Measurements from ENCODE around the gene RAB40B. TPM values are rescaled to one million over a fixed set of nuclear protein-coding genes. Genes with fewer than 3 reads are reported as not detected.
A peak's percentile ranks its signal among the peaks of the same experiment; 100 is the strongest.

RAB40B gene
- total and polyA plus RNA-seq, 4 experiments from 2014 or later = 2.6 to 5.8 (median 4.5) TPM

DNA sequence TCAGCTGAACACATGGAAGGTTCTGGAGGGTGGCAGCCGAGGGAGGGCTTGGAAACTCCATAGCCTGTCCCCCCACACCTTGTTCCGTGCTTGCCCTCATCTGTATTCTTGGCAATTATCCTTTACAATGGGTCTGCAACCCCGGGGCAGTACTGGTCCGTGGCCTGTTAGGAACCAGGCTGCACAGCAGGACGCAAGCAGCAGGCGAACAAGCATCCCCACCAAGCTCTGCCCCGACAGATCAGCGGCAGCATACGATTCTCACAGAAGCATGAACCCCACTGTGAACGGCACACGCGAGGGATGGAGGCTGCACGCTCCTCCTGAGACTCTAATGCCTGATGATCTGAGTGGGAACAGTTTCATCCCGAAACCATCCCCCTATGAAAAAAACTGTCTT is 56.5 kb downstream of the RAB40B start:
- peaks cover 40 to 54% of the 10 kb centered on the region in 2 donors for H3K36me3 Mint-ChIP-seq

DNA sequence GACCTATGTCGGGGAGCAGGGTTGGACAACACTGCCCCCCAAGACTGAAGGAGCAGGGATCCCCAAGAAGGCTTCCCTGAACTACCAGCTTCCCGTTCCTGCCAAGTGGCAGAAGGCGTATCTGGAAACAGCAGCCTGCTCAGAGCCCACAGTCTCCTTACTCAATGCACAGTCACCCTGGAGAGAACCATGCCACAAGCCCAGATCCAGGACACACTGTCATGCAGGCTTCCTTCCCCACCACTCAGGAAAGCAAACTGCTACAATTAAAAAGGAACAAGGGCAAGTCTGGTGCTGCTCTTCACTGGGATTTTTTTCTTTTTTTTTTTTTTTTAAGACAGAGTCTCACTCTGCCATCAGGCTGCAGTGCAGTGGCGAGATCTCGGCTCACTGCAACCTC is 58.5 kb downstream of the RAB40B start:
- POLR2A ChIA-PET (ENCODE audit: partially characterized antibody) = no interaction called here
- no peak for DNase-seq
- peaks cover 0 to 7% (median 0%) of the 10 kb centered on the region in 8 donors for H3K9me3 Mint-ChIP-seq
- peaks cover 50 to 57% of the 10 kb centered on the region in 2 donors for H3K36me3 Mint-ChIP-seq
- Histone ChIP-seq H3K27ac (ENCODE audit: low read depth, low read length) (no peak overlapping the region), H3K36me3 (ENCODE audit: insufficient read depth, low read length) (peaks cover 46% of the 10 kb centered on the region), H3K4me1 (ENCODE audit: insufficient read depth, low read length) (peaks cover 12% of the 10 kb centered on the region), H3K4me3 (ENCODE audit: low read length in 2 of 2) (no peak overlapping the region), H3K9me3 (ENCODE audit: control insufficient read depth in 1 of 2, low read length in 2 of 2) (no peaks in the 10 kb centered on the region), H3K27me3 (ENCODE audit: insufficient read depth, low read length) (no peaks in the 10 kb centered on the region)
- intact Hi-C loops (cut with micrococcal nuclease) = no loop called here
- no peaks in the 10 kb centered on the region for H3K27me3 Mint-ChIP-seq
- H3K27ac Mint-ChIP-seq = no peak overlapping the region
- CTCF ChIA-PET (ENCODE audit: partially characterized antibody) = no interaction called here
- H3K4me1 Mint-ChIP-seq = peaks cover 20 to 57% (median 33%) of the 10 kb centered on the region in 4 donors
- H3K4me3 Mint-ChIP-seq = no peak overlapping the region

More for the DNA sequence above, 56.5 kb downstream of the RAB40B start:
- no peak overlapping the region for H3K27ac ChIP-seq (ENCODE audit: low read depth, low read length)
- no peaks in the 10 kb centered on the region for H3K27me3 ChIP-seq (ENCODE audit: insufficient read depth, low read length)
- Mint-ChIP-seq H3K9me3 (peaks cover 0 to 6% (median 0%) of the 10 kb centered on the region in 8 donors), H3K27me3 (no peaks in the 10 kb centered on the region), H3K27ac (peak overlapping the region in 1 of 7 donors; percentile 8), H3K4me1 (peaks cover 29 to 66% (median 44%) of the 10 kb centered on the region in 4 donors), H3K4me3 (no peak overlapping the region)
- H3K36me3 ChIP-seq (ENCODE audit: insufficient read depth, low read length) = peaks cover 46% of the 10 kb centered on the region
- ChIA-PET POLR2A (ENCODE audit: partially characterized antibody) (no interaction called here), CTCF (ENCODE audit: partially characterized antibody) (no interaction called here)
- DNase-seq = no peak
- H3K4me1 ChIP-seq (ENCODE audit: insufficient read depth, low read length) = peaks cover 31% of the 10 kb centered on the region
- H3K4me3 ChIP-seq (ENCODE audit: low read length in 2 of 2) = no peak overlapping the region
- H3K9me3 ChIP-seq (ENCODE audit: control insufficient read depth in 1 of 2, low read length in 2 of 2) = no peaks in the 10 kb centered on the region
- intact Hi-C loops (cut with micrococcal nuclease) = no loop called here

DNA sequence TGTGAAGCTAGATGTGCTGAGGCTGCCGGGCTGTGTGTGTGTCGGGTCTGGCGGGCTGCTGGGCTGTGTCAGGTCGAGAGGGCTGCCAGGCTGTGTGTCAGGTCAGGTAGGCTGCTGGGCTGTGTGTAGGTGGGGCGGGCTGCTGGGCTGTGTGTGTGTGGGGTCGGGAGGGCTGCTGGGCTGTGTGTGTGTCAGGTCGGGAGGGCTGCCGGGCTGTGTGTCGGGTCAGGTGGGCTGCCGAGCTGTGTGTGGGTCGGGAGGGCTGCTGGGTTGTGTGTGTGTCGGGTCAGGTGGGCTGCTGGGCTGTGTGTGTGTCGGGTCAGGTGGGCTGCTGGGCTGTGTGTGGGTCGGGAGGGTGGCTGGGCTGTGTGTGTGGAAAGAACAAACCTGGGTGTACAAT is 58.9 kb downstream of the RAB40B start:
- H3K27me3 Mint-ChIP-seq = no peaks in the 10 kb centered on the region
- Histone ChIP-seq H3K4me3 (ENCODE audit: low read length in 2 of 2) (no peak overlapping the region), H3K36me3 (ENCODE audit: insufficient read depth, low read length) (peaks cover 49% of the 10 kb centered on the region), H3K4me1 (ENCODE audit: insufficient read depth, low read length) (peaks cover 12% of the 10 kb centered on the region), H3K27me3 (ENCODE audit: insufficient read depth, low read length) (no peaks in the 10 kb centered on the region), H3K9me3 (ENCODE audit: control insufficient read depth in 1 of 2, low read length in 2 of 2) (no peaks in the 10 kb centered on the region), H3K27ac (ENCODE audit: low read depth, low read length) (no peak overlapping the region)
- H3K36me3 Mint-ChIP-seq = peaks cover 50 to 60% of the 10 kb centered on the region in 2 donors
- peak overlapping the region in 1 of 8 donors; percentile 46 for H3K4me3 Mint-ChIP-seq
- CTCF ChIA-PET (ENCODE audit: partially characterized antibody) = no interaction called here
- peaks cover 22 to 58% (median 35%) of the 10 kb centered on the region in 4 donors for H3K4me1 Mint-ChIP-seq
- intact Hi-C loops (cut with micrococcal nuclease) = no loop called here
- H3K27ac Mint-ChIP-seq = no peak overlapping the region
- peaks cover 0 to 7% (median 0%) of the 10 kb centered on the region in 8 donors for H3K9me3 Mint-ChIP-seq
- POLR2A ChIA-PET (ENCODE audit: partially characterized antibody) = no interaction called here
- DNase-seq = no peak

DNA sequence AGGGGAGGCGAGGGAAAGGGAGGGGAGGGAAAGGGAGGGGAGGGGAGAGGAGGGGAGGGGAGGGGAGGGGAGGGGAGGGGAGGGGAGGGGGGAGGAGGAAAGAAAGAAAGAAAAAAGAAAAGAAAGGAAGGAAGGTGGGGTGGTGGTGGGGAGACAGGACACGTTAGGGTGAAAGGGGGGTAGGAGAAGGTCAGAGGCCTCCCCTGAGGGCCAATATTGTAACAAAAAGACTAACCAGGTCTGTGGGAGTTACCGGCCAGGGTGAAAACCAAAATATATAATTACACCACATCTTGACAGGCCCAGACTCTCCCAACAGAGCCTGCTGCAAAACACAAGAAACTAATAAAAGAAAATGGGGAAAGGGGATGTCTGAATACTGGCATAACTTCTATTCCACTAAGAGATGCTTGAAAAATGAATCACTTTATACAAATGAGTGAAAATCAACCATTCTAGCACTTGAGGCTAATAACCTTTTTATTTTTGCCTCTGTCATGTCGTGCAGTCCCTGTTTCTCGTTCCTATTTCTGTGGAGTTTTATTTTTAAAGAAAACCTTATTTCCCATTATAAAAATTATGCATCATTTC is 60.2 kb downstream of the RAB40B start:
- Mint-ChIP-seq H3K27ac (no peak overlapping the region), H3K4me3 (no peak overlapping the region), H3K4me1 (peaks cover 22 to 55% (median 32%) of the 10 kb centered on the region in 4 donors), H3K9me3 (peaks cover 0 to 7% (median 0%) of the 10 kb centered on the region in 8 donors), H3K36me3 (peaks cover 46 to 59% of the 10 kb centered on the region in 2 donors), H3K27me3 (no peaks in the 10 kb centered on the region)
- peaks cover 39% of the 10 kb centered on the region for H3K36me3 ChIP-seq (ENCODE audit: insufficient read depth, low read length)
- H3K27ac ChIP-seq (ENCODE audit: low read depth, low read length) = no peak overlapping the region
- intact Hi-C loops (cut with micrococcal nuclease) = no loop called here
- ChIA-PET POLR2A (ENCODE audit: partially characterized antibody) (no interaction called here), CTCF (ENCODE audit: partially characterized antibody) (no interaction called here)
- no peak overlapping the region for H3K4me3 ChIP-seq (ENCODE audit: low read length in 2 of 2)
- peaks cover 12% of the 10 kb centered on the region for H3K4me1 ChIP-seq (ENCODE audit: insufficient read depth, low read length)
- DNase-seq = no peak
- H3K9me3 ChIP-seq (ENCODE audit: control insufficient read depth in 1 of 2, low read length in 2 of 2) = no peaks in the 10 kb centered on the region
- no peaks in the 10 kb centered on the region for H3K27me3 ChIP-seq (ENCODE audit: insufficient read depth, low read length)

DNA sequence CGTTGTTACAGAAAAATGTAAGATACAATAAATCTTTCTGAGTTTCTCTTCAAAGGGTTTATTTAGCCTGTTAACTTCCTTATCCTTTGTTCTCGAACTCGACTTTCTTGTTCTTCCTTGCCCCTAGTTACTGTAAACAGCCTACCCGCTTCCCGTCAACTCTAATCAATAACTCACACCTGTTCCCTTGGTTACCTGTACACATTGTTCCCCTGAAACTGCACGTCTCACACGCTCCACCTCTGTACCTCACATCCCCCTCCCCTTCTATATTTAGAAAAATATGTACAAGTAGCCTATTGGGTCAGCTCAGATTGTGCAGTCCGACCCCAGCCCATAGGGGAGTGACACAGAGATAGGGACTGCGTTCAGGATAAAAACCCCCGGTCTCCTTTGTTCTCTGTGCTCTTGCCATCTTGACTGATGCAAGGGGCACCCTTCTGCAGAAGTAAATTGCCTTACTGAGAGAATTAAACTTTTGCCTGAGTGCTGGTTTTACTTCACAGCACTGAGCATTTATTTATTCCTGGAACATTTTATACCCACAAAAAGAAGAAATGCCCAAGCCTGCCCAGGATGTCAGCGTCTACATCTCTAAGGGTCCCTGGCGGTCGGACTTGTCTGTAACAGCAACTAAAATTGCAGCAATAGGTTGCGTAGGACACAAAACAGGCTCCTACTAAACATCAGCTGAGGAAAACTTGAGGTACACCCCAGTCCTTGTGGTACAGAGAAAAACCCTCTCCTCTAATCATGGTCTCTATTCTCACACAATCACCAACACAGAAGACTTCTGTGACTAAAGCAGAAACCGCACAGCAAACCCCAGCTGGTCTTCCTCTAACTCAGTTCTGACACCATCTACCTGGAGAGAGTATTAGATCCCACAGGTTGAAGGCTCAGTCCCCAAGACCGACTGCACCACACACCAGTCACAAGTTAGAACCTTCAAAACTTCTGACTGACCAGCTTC is 61.6 kb downstream of the RAB40B start:
- H3K36me3 ChIP-seq (ENCODE audit: insufficient read depth, low read length) = peaks cover 27% of the 10 kb centered on the region
- intact Hi-C loops (cut with micrococcal nuclease) = no loop called here
- no peak overlapping the region for H3K4me3 Mint-ChIP-seq
- no peaks in the 10 kb centered on the region for H3K9me3 ChIP-seq (ENCODE audit: control insufficient read depth in 1 of 2, low read length in 2 of 2)
- H3K27me3 Mint-ChIP-seq = no peaks in the 10 kb centered on the region
- H3K27ac ChIP-seq (ENCODE audit: low read depth, low read length) = no peak overlapping the region
- H3K27me3 ChIP-seq (ENCODE audit: insufficient read depth, low read length) = no peaks in the 10 kb centered on the region
- H3K36me3 Mint-ChIP-seq = peaks cover 43 to 55% of the 10 kb centered on the region in 2 donors
- peaks cover 0 to 7% (median 0%) of the 10 kb centered on the region in 8 donors for H3K9me3 Mint-ChIP-seq
- H3K27ac Mint-ChIP-seq = peak overlapping the region in 6 of 7 donors; percentile 1 to 59 (median 26)
- POLR2A ChIA-PET (ENCODE audit: partially characterized antibody) = no interaction called here
- DNase-seq = peak in 1 of 5 donors; percentile 27
- no peak overlapping the region for H3K4me3 ChIP-seq (ENCODE audit: low read length in 2 of 2)
- peaks cover 21 to 45% (median 29%) of the 10 kb centered on the region in 4 donors for H3K4me1 Mint-ChIP-seq
- peaks cover 12% of the 10 kb centered on the region for H3K4me1 ChIP-seq (ENCODE audit: insufficient read depth, low read length)
- CTCF ChIA-PET (ENCODE audit: partially characterized antibody) = no interaction called here

- Mint-ChIP-seq H3K36me3 (peaks cover 37 to 54% of the 10 kb centered on the region in 2 donors), H3K27ac (peak overlapping the region in 2 of 7 donors; percentile 4 to 32), H3K4me3 (no peak overlapping the region), H3K9me3 (peaks cover 0 to 7% (median 0%) of the 10 kb centered on the region in 8 donors), H3K4me1 (peaks cover 9 to 30% (median 20%) of the 10 kb centered on the region in 4 donors), H3K27me3 (no peaks in the 10 kb centered on the region)
- Histone ChIP-seq H3K4me3 (ENCODE audit: low read length in 2 of 2) (no peak overlapping the region), H3K27ac (ENCODE audit: low read depth, low read length) (no peak overlapping the region), H3K27me3 (ENCODE audit: insufficient read depth, low read length) (no peaks in the 10 kb centered on the region), H3K9me3 (ENCODE audit: control insufficient read depth in 1 of 2, low read length in 2 of 2) (no peaks in the 10 kb centered on the region), H3K36me3 (ENCODE audit: insufficient read depth, low read length) (peaks cover 25% of the 10 kb centered on the region), H3K4me1 (ENCODE audit: insufficient read depth, low read length) (no peaks in the 10 kb centered on the region)
- CTCF ChIA-PET (ENCODE audit: partially characterized antibody) = interaction anchor here (0.6 to 0.8 kb wide), 2 partner anchors 14 to 210 kb away, joined by 3 to 4 read pairs; no protein-coding TSS in a partner anchor
- intact Hi-C loops (cut with micrococcal nuclease) = no loop called here
- POLR2A ChIA-PET (ENCODE audit: partially characterized antibody) = no interaction called here
- DNase-seq = no peak
These were observed 65.2 kb downstream of the RAB40B start for GRCh38 chr17:82633343-82633742.

- intact Hi-C loops (cut with micrococcal nuclease) = no loop called here
- H3K9me3 Mint-ChIP-seq = peaks cover 0 to 6% (median 0%) of the 10 kb centered on the region in 8 donors
- no peak overlapping the region for H3K4me3 ChIP-seq (ENCODE audit: low read length in 2 of 2)
- H3K36me3 ChIP-seq (ENCODE audit: insufficient read depth, low read length) = peaks cover 32% of the 10 kb centered on the region
- no peak for DNase-seq
- H3K27ac Mint-ChIP-seq = peak overlapping the region in 2 of 7 donors; percentile 6 to 60
- no peaks in the 10 kb centered on the region for H3K27me3 Mint-ChIP-seq
- no peak overlapping the region for H3K27ac ChIP-seq (ENCODE audit: low read depth, low read length)
- H3K27me3 ChIP-seq (ENCODE audit: insufficient read depth, low read length) = no peaks in the 10 kb centered on the region
- ChIA-PET CTCF (ENCODE audit: partially characterized antibody) (no interaction called here), POLR2A (ENCODE audit: partially characterized antibody) (no interaction called here)
- H3K4me1 ChIP-seq (ENCODE audit: insufficient read depth, low read length) = no peaks in the 10 kb centered on the region
- no peaks in the 10 kb centered on the region for H3K9me3 ChIP-seq (ENCODE audit: control insufficient read depth in 1 of 2, low read length in 2 of 2)
- H3K4me3 Mint-ChIP-seq = no peak overlapping the region
- peaks cover 9 to 27% (median 20%) of the 10 kb centered on the region in 4 donors for H3K4me1 Mint-ChIP-seq
- peaks cover 35 to 58% of the 10 kb centered on the region in 2 donors for H3K36me3 Mint-ChIP-seq
These were observed 66.0 kb downstream of the RAB40B start for GRCh38 chr17:82632451-82632850.
